GM21717 (cell line): ENCODE data around the gene RAB8A.
A peak's percentile ranks its signal among the peaks of the same experiment; 100 is the strongest.

Experiments
- ATAC-seq: cut with Tn5 transposase; IDR thresholded peaks from one replicate; pipeline ENCODE4 v1.9.1; 2021; ENCODE audit warnings: mild to moderate bottlenecking, moderate library complexity; ENCODE audit not compliant: unreplicated experiment

Gene RAB8A

GRCh38 chr19:16111160-16111908, at the start of gene RAB8A:
RAB8A (plus strand) TSS chr19:16111889; CDS start chr19:16111902, 13 bp downstream.
- peak; percentile 77 for ATAC-seq

GRCh38 chr19:16061943-16062342, 49.7 kb upstream of the RAB8A start:
- ATAC-seq, result no peak

- no peak for ATAC-seq
These were observed 48.9 kb upstream of the RAB8A start for GRCh38 chr19:16062789-16063188.

- ATAC-seq, result no peak
These were observed 47.3 kb upstream of the RAB8A start for GRCh38 chr19:16064209-16064889.

GRCh38 chr19:16066611-16067104, 45.0 kb upstream of the RAB8A start:
- ATAC-seq, result no peak

- ATAC-seq, result no peak
These were observed 44.3 kb upstream of the RAB8A start for GRCh38 chr19:16067205-16067938.

GRCh38 chr19:16068696-16069259, 42.9 kb upstream of the RAB8A start:
- ATAC-seq, result no peak

- no peak for ATAC-seq
These were observed 41.8 kb upstream of the RAB8A start for GRCh38 chr19:16069813-16070365.

GRCh38 chr19:16070366-16070990, 41.2 kb upstream of the RAB8A start:
- no peak for ATAC-seq

- no peak for ATAC-seq
These were observed 40.5 kb upstream of the RAB8A start for GRCh38 chr19:16071072-16071691.

GRCh38 chr19:16073481-16073880, 38.2 kb upstream of the RAB8A start:
- no peak for ATAC-seq

- ATAC-seq, result no peak
These were observed 37.7 kb upstream of the RAB8A start for GRCh38 chr19:16073988-16074387.

- no peak for ATAC-seq
These were observed 37.0 kb upstream of the RAB8A start for GRCh38 chr19:16074488-16075365.

- no peak for ATAC-seq
These were observed 36.1 kb upstream of the RAB8A start for GRCh38 chr19:16075430-16076153.

GRCh38 chr19:16076154-16076957, 35.3 kb upstream of the RAB8A start, which contains the start of gene TPM4:
TPM4 (plus strand) TSS chr19:16076495; CDS start chr19:16076566, 71 bp downstream.
- peak; percentile 44 for ATAC-seq

- no peak for ATAC-seq
These were observed 34.6 kb upstream of the RAB8A start for GRCh38 chr19:16076958-16077611.
